ENCODE data around the gene TCF7L2.

GRCh38 chr10:113058523-113059370 is 108.7 kb downstream of the TCF7L2 start:
- TF ChIP-seq CTCF (IDR thresholded peaks at IDR 0.05; ENCODE audit: low read length), result no peak
- TF ChIP-seq EZH2 (IDR thresholded peaks at IDR 0.05; ENCODE audit: borderline replicate concordance, low read length), result no peak
